Measurements from ENCODE around the gene AFG3L2. TPM values are rescaled to one million over a fixed set of nuclear protein-coding genes. Genes with fewer than 3 reads are reported as not detected.

The AFG3L2 gene
- total RNA-seq, 1 donor from 2014 or later, result 46.7 TPM

DNA sequence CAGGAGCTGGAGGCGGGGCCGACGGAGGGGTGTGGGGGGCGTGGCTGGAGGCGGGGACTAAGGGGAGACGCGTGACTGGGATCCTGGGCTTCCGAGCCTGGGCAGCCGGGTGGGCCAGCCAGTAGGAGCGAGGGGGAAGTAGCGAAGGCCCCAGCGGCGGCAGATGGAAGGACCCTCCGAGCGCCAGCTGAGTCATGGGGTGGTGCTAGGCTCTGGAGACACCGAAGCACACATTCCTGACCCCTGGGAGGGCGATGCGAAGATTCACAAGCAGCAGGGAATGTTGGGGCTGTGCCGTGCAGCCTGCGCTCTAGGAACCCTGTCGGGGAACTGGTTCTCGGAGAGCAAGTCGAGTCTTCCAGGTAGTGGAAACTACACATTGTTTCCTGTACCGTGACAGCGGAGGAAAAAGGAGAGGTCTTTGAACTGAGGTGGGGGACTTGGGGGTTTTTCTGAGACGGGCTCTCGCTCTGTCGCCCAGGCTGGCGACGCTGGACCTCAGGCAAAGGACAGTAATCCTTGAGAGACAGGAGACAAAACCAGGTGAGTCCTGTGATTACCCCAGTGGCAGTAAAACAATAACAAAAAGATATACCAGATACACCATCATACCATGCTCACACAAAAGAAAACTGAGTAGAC, 650 bp upstream of the AFG3L2 start:
- no peak for DNase-seq (ENCODE audit: low read depth)
- Mint-ChIP-seq H3K9me3 (ENCODE audit: unreplicated experiment) (peaks cover 3% of the 10 kb centered on the region), H3K4me1 (ENCODE audit: low read depth, unreplicated experiment) (peaks cover 19% of the 10 kb centered on the region), H3K36me3 (ENCODE audit: low read depth, unreplicated experiment) (peaks cover 5% of the 10 kb centered on the region), H3K27me3 (ENCODE audit: low read depth, unreplicated experiment) (no peaks in the 10 kb centered on the region), H3K27ac (ENCODE audit: unreplicated experiment) (peak overlapping the region; percentile 99), H3K4me3 (ENCODE audit: unreplicated experiment) (peak overlapping the region; percentile 96)
- Histone ChIP-seq H3K79me2 (ENCODE audit: insufficient read depth, low read length) (peaks cover 42% of the 10 kb centered on the region), H3K27ac (ENCODE audit: low read depth, low read length) (peak overlapping the region; percentile 96), H2AFZ (ENCODE audit: low read depth, low read length) (peak overlapping the region; percentile 92), H3K4me3 (ENCODE audit: insufficient read depth, low read depth, low read length) (peak overlapping the region; percentile 81), H3K4me1 (ENCODE audit: insufficient read depth, low read length) (peaks cover 22% of the 10 kb centered on the region), H3K4me2 (ENCODE audit: low read length) (peak overlapping the region; percentile 97), H3K9me3 (ENCODE audit: insufficient read depth, low read depth, low read length) (no peaks in the 10 kb centered on the region), H4K20me1 (ENCODE audit: insufficient read depth, low read length) (peaks cover 39% of the 10 kb centered on the region), H3K9ac (ENCODE audit: low read length) (peak overlapping the region; percentile 92), H3K27me3 (ENCODE audit: insufficient read depth, low read length) (no peaks in the 10 kb centered on the region), H3K36me3 (ENCODE audit: insufficient read depth, low read length) (no peaks in the 10 kb centered on the region)
- TF ChIP-seq, protein P1, sequence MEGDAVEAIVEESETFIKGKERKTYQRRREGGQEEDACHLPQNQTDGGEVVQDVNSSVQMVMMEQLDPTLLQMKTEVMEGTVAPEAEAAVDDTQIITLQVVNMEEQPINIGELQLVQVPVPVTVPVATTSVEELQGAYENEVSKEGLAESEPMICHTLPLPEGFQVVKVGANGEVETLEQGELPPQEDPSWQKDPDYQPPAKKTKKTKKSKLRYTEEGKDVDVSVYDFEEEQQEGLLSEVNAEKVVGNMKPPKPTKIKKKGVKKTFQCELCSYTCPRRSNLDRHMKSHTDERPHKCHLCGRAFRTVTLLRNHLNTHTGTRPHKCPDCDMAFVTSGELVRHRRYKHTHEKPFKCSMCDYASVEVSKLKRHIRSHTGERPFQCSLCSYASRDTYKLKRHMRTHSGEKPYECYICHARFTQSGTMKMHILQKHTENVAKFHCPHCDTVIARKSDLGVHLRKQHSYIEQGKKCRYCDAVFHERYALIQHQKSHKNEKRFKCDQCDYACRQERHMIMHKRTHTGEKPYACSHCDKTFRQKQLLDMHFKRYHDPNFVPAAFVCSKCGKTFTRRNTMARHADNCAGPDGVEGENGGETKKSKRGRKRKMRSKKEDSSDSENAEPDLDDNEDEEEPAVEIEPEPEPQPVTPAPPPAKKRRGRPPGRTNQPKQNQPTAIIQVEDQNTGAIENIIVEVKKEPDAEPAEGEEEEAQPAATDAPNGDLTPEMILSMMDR (IDR thresholded peaks at IDR 0.05; ENCODE audit: insufficient read depth, low read depth, low read length), result no peak
- no peak for TF ChIP-seq EZH2 (IDR thresholded peaks at IDR 0.05; ENCODE audit: insufficient read depth, low read length)
- FAIRE-seq, result peak; percentile 37

DNA sequence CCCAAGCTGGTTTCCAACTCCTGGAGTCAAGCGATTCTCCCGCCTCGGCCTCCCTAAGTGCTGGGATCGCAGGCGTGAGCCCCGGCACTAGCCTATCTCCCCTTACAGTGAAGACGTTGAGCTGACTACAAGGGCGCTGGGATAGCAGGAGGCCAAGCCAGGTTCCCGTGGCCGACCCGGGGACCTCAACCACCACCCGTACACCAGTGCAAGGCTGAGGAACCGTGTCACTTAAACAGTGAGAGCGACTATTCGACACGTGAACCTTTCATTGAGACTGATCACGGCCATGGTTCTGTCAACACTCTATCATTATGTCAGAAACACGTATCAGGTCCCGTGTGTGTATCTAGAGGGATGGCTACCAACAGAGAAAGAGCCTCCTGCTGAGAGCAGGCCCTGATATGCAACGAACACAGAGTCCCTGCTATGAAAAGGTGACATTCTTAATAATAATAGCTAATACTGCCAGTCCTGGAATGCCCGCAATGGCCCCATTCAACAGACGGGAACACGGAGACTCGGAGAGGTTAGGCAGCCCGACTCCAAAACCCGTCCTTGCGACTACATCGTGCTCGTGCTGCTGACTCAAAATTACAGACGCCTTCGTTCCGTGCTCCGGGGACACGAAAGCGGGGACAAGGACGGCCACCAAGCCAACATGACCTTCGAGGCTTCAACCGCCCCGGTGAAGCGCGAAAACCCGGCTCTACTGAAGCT, 833 bp downstream of the AFG3L2 start:
- peak overlapping the region; percentile 92 for H3K27ac Mint-ChIP-seq (ENCODE audit: unreplicated experiment)

More for the DNA sequence above, 833 bp downstream of the AFG3L2 start:
- peaks cover 56% of the 10 kb centered on the region for H3K79me2 ChIP-seq (ENCODE audit: insufficient read depth, low read length)
- peaks cover 53% of the 10 kb centered on the region for H4K20me1 ChIP-seq (ENCODE audit: insufficient read depth, low read length)
- DNase-seq (ENCODE audit: low read depth), result no peak
- no peaks in the 10 kb centered on the region for H3K27me3 Mint-ChIP-seq (ENCODE audit: low read depth, unreplicated experiment)
- TF ChIP-seq, protein P1 (IDR thresholded peaks at IDR 0.05; ENCODE audit: insufficient read depth, low read depth, low read length), result no peak
- no peak for TF ChIP-seq EZH2 (IDR thresholded peaks at IDR 0.05; ENCODE audit: insufficient read depth, low read length)
- H3K4me3 ChIP-seq (ENCODE audit: insufficient read depth, low read depth, low read length), result peak overlapping the region; percentile 90
- peaks cover 23% of the 10 kb centered on the region for H3K4me1 Mint-ChIP-seq (ENCODE audit: low read depth, unreplicated experiment)
- H3K27ac ChIP-seq (ENCODE audit: low read depth, low read length), result peak overlapping the region; percentile 97
- no peaks in the 10 kb centered on the region for H3K36me3 ChIP-seq (ENCODE audit: insufficient read depth, low read length)
- no peak for FAIRE-seq
- H3K27me3 ChIP-seq (ENCODE audit: insufficient read depth, low read length), result no peaks in the 10 kb centered on the region
- peaks cover 23% of the 10 kb centered on the region for H3K4me1 ChIP-seq (ENCODE audit: insufficient read depth, low read length)
- no peaks in the 10 kb centered on the region for H3K9me3 ChIP-seq (ENCODE audit: insufficient read depth, low read depth, low read length)
- peak overlapping the region; percentile 88 for H3K4me2 ChIP-seq (ENCODE audit: low read length)
- H3K9ac ChIP-seq (ENCODE audit: low read length), result peak overlapping the region; percentile 98
- H3K36me3 Mint-ChIP-seq (ENCODE audit: low read depth, unreplicated experiment), result peaks cover 5% of the 10 kb centered on the region
- H3K4me3 Mint-ChIP-seq (ENCODE audit: unreplicated experiment), result peak overlapping the region; percentile 93
- H2AFZ ChIP-seq (ENCODE audit: low read depth, low read length), result peak overlapping the region; percentile 78
- peaks cover 2% of the 10 kb centered on the region for H3K9me3 Mint-ChIP-seq (ENCODE audit: unreplicated experiment)

Measured in astrocyte (in vitro differentiated cells and primary cell).